GM12801 (cell line): ENCODE results near the gene OBSL1.

Experiments
- CTCF ChIP-seq: IDR thresholded peaks from one replicate; pipeline ENCODE4 v1.5.1; 2011; ENCODE audit warnings: control low read depth; ENCODE audit not compliant: insufficient read length; ENCODE audit errors: extremely low read depth

OBSL1 gene

GRCh38 chr2:219530048-219530963, 41.0 kb downstream of the OBSL1 start:
- TF ChIP-seq CTCF = peak; percentile 46

DNA sequence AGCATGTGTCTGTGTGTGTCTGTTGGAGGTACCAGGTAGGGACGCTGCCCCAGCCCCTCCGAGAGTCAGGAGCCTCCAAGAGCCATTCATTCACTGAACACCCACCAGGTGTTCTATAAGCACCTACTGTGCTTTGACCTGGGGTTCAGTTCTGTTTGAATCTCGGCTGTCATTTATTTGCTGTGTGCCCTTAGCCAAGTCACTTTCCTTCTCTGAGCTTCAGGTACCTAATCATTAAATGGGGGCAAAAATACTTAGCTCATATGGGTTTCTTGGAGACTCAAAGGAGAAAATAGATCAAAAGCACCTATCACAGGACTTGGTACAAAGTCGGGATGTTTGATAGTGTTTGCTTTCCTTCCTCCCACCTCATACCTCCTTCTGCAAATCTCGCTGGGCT, 43.9 kb downstream of the OBSL1 start:
- no peak for TF ChIP-seq CTCF

DNA sequence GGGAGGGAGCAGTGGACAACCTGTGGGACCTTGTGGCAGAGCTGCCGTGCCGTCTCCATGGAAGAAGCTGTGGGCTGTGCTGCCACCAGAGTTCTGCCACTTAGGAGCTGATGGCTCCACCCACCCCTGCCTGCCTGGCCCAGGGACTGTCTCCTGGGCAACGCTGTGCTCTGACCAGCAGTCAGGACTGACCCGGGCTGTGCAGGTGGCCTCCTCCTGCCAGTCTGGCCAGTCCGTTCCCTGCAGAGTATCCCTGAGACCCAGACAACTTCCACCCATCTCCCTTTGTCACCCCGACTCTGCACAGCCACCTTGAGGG, 44.3 kb downstream of the OBSL1 start:
- TF ChIP-seq CTCF = no peak

- no peak for TF ChIP-seq CTCF
Measured at GRCh38 chr2:219526320-219527075, 44.8 kb downstream of the OBSL1 start.

DNA sequence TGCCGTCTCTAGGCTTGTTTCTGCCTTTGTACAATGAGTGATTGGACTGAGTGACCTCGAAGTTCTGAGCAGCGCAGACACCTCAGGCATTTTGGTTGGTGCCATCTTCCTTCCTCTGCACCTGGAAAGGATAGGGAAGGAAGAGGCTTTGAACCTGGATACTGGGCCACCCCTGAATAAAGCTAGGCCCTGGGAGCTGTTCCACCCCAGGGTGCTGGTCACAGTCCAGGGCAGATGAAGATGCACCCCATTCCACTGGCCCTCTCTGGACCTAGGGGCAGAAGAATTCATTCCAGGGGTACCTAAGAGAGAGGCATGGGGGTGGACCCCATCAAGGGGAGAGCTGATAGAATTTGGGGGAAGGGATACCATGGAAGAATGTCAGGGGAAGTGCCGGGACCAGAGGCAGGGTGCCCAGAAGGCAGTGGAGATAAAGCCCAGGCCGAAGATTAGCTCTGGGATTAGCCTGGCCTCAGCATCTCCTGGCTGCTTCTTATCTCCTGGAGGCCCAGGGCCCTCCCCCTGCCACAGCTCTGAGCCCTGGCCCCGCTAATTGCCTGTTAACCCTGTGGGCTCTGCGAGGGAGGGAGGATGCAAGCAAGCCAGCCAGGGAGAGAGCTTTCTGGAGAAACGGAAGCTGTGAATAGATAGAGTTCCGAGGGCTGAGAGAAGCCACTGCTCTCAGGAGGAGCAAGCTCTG, 45.7 kb downstream of the OBSL1 start:
- no peak for TF ChIP-seq CTCF

- TF ChIP-seq CTCF = no peak
Measured at GRCh38 chr2:219524817-219525216, 46.5 kb downstream of the OBSL1 start.

DNA sequence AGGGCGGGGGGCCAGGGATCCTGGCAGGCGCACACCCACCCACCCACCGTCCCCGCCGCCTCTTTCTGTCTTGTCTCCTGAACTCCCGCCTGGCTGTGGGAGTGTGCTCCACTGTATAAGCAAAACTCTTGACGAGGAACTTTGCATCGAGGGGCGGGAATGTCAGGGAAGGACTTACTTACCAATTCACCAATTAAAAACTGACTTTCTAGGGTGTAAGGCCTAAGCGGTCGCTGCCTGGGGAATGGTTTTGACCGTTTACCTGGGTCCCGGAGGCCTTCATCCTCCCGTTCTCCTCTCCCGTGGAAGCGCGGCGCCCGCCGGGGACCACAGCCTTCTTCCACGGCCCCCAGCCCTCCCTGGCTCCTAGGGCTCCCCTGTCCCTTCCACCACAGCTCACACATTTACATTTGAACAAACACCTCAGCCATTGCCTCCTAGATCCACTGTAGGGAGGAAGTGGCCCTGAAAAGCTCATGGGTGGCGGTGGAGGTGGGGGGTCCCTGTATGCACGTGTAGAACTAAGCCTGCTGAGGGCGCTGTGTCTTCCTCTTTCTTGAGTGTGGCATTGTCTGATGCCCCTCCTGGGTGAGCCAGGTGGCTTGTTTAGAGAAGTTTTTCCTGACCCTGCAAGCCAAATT, 48.2 kb downstream of the OBSL1 start:
- no peak for TF ChIP-seq CTCF
